Stimulated activated CD8-positive, alpha-beta memory T cell treated with anti-CD3 and anti-CD28 coated beads, Interleukin-2, amount 100 ng/mL, for 1 hour (primary cell): ENCODE measurements around the gene C3orf18.

Experiments
- DNase-seq, 2 donors: peaks; one replicate each; pipeline ENCODE4 v3.0.0-alpha.2; 2020; ENCODE audit warnings: low read depth in 2 of 2

Gene C3orf18

GRCh38 chr3:50567386-50568167 is at the start of gene C3orf18:
TSS of gene C3orf18 (minus strand) at chr3:50567747. CDS start at chr3:50565699, 2,048 bp downstream.
- peak; percentile 79 to 92 for DNase-seq

GRCh38 chr3:50616770-50617095 is 49.2 kb upstream of the C3orf18 start:
- peak; percentile 93 to 94 for DNase-seq

- peak; percentile 67 to 70 for DNase-seq
These were observed 48.6 kb upstream of the C3orf18 start for GRCh38 chr3:50616003-50616769.

- DNase-seq: no peak
These were observed 47.6 kb upstream of the C3orf18 start for GRCh38 chr3:50615190-50615589.

- no peak for DNase-seq
These were observed 45.7 kb upstream of the C3orf18 start for GRCh38 chr3:50612970-50613846.

- no peak for DNase-seq
These were observed 44.8 kb upstream of the C3orf18 start for GRCh38 chr3:50612234-50612882.

GRCh38 chr3:50611464-50612233 is 44.1 kb upstream of the C3orf18 start, which contains the start of gene CISH:
TSS of gene CISH (minus strand) at chr3:50611774. CDS start at chr3:50611650, 124 bp downstream.
- peak; percentile 93 to 96 for DNase-seq

- DNase-seq: no peak
These were observed 43.5 kb upstream of the C3orf18 start for GRCh38 chr3:50610992-50611463.

GRCh38 chr3:50610181-50610971 is 42.8 kb upstream of the C3orf18 start:
- no peak for DNase-seq

- DNase-seq: no peak
These were observed 42.2 kb upstream of the C3orf18 start for GRCh38 chr3:50609763-50610085.

GRCh38 chr3:50609071-50609762 is 41.7 kb upstream of the C3orf18 start:
- no peak for DNase-seq

GRCh38 chr3:50608278-50608677 is 40.7 kb upstream of the C3orf18 start:
- DNase-seq: no peak

GRCh38 chr3:50607271-50608091 is 39.9 kb upstream of the C3orf18 start:
- no peak for DNase-seq

- DNase-seq: no peak
These were observed 39.0 kb upstream of the C3orf18 start for GRCh38 chr3:50606596-50606995.

GRCh38 chr3:50605901-50606326 is 38.4 kb upstream of the C3orf18 start:
- DNase-seq: no peak

- no peak for DNase-seq
These were observed 37.4 kb upstream of the C3orf18 start for GRCh38 chr3:50604628-50605588.

- no peak for DNase-seq
These were observed 36.6 kb upstream of the C3orf18 start for GRCh38 chr3:50604110-50604621.
